H9 (cell line): ENCODE data around the gene EFCC1. TPM values are rescaled to one million over a fixed set of nuclear protein-coding genes. Genes with fewer than 3 reads are reported as not detected.

Experiments
- DNase-seq: peaks from one replicate; pipeline ENCODE4 v3.0.0-alpha.2; 2017
- H2AFZ ChIP-seq: one replicate; pipeline ENCODE4 v1.6.1; 2013; ENCODE audit warnings: mild to moderate bottlenecking, low read length, control low read depth, moderate library complexity
- H2AK5ac ChIP-seq: 2 replicates; pipeline ENCODE4 v1.6.1; 2013; ENCODE audit warnings: low read length, control low read depth, mixed read lengths; ENCODE audit not compliant: insufficient read length
- H2BK120ac ChIP-seq: one replicate; pipeline ENCODE4 v1.6.1; 2013; ENCODE audit warnings: low read depth, mild to moderate bottlenecking, low read length, control low read depth, inconsistent platforms; ENCODE audit not compliant: poor library complexity, severe bottlenecking
- H2BK12ac ChIP-seq: 2 replicates; pipeline ENCODE4 v1.6.1; 2013; ENCODE audit warnings: low read length, control low read depth, mixed read lengths, low read depth; ENCODE audit not compliant: insufficient read length
- H2BK15ac ChIP-seq: 2 replicates; pipeline ENCODE4 v1.6.1; 2013; ENCODE audit warnings: low read depth, low read length, control low read depth
- H2BK20ac ChIP-seq: one replicate; pipeline ENCODE4 v1.6.1; 2013; ENCODE audit warnings: low read depth, mild to moderate bottlenecking, low read length, control low read depth, inconsistent platforms; ENCODE audit not compliant: poor library complexity, severe bottlenecking
- H2BK5ac ChIP-seq: 2 replicates; pipeline ENCODE4 v1.6.1; 2013; ENCODE audit warnings: low read length, control low read depth, mixed read lengths; ENCODE audit not compliant: insufficient read length
- H3K14ac ChIP-seq: 2 replicates; pipeline ENCODE4 v1.6.1; 2013; ENCODE audit warnings: low read length, control low read depth; ENCODE audit not compliant: insufficient read depth
- H3K18ac ChIP-seq: 2 replicates; pipeline ENCODE4 v1.6.1; 2013; ENCODE audit warnings: low read depth, mild to moderate bottlenecking, mixed read lengths, low read length, control low read depth; ENCODE audit not compliant: insufficient read length
- H3K23ac ChIP-seq: 2 replicates; pipeline ENCODE4 v1.6.1; 2013; ENCODE audit warnings: low read length, control low read depth, mixed read lengths, low read depth; ENCODE audit not compliant: insufficient read length
- H3K23me2 ChIP-seq: 2 replicates; pipeline ENCODE4 v1.6.1; 2013; ENCODE audit warnings: low read depth, mild to moderate bottlenecking, mixed read lengths, low read length, control low read depth; ENCODE audit not compliant: insufficient read length, poor library complexity, severe bottlenecking
- H3K27ac ChIP-seq: 2 replicates; pipeline ENCODE4 v1.5.1; 2013; ENCODE audit warnings: low read length, control low read depth, mixed read lengths, low read depth; ENCODE audit not compliant: insufficient read length
- H3K27me3 ChIP-seq: 2 replicates; pipeline ENCODE4 v1.6.1; 2013; ENCODE audit warnings: low read length, control low read depth, inconsistent platforms; ENCODE audit not compliant: insufficient read depth
- H3K4ac ChIP-seq: 2 replicates; pipeline ENCODE4 v1.6.1; 2013; ENCODE audit warnings: low read depth, mild to moderate bottlenecking, control low read depth, inconsistent platforms, low read length, moderate library complexity
- H3K4me1 ChIP-seq: 2 replicates; pipeline ENCODE4 v1.6.1; 2013; ENCODE audit warnings: low read length, control low read depth, inconsistent platforms; ENCODE audit not compliant: insufficient read depth
- H3K4me2 ChIP-seq: 2 replicates; pipeline ENCODE4 v1.6.1; 2013; ENCODE audit warnings: low read length, control low read depth, mixed read lengths; ENCODE audit not compliant: insufficient read length, insufficient read depth
- H3K56ac ChIP-seq: 2 replicates; pipeline ENCODE4 v1.6.1; 2013; ENCODE audit warnings: low read depth, mild to moderate bottlenecking, mixed read lengths, low read length, control low read depth; ENCODE audit not compliant: insufficient read length
- H3K79me1 ChIP-seq: 2 replicates; pipeline ENCODE4 v1.6.1; 2013; ENCODE audit warnings: low read depth, mild to moderate bottlenecking, moderate library complexity, low read length, control low read depth, inconsistent platforms; ENCODE audit not compliant: insufficient read depth, poor library complexity, severe bottlenecking
- H3K79me2 ChIP-seq: 2 replicates; pipeline ENCODE4 v1.6.1; 2013; ENCODE audit warnings: low read length, control low read depth, inconsistent platforms; ENCODE audit not compliant: insufficient read depth
- H3K9ac ChIP-seq: 2 replicates; pipeline ENCODE4 v1.6.1; 2013; ENCODE audit warnings: low read length, control low read depth, mixed read lengths; ENCODE audit not compliant: insufficient read length; ENCODE audit errors: extremely low read depth
- H3K9me3 ChIP-seq: one replicate; pipeline ENCODE4 v1.6.1; 2013; ENCODE audit warnings: low read depth, low read length, inconsistent platforms; ENCODE audit not compliant: control insufficient read depth
- H3T11ph ChIP-seq: one replicate; pipeline ENCODE4 v1.6.1; 2013; ENCODE audit warnings: mild to moderate bottlenecking, low read length, control low read depth, inconsistent platforms
- H4K20me1 ChIP-seq: one replicate; pipeline ENCODE4 v1.6.1; 2013; ENCODE audit not compliant: control insufficient read depth, insufficient read length, insufficient read depth
- H4K5ac ChIP-seq: 2 replicates; pipeline ENCODE4 v1.6.1; 2013; ENCODE audit warnings: low read depth, mild to moderate bottlenecking, mixed read lengths, low read length, control low read depth; ENCODE audit not compliant: insufficient read length
- H4K8ac ChIP-seq: replicated peaks from 2 replicates; pipeline ENCODE4 v1.6.1; 2013; ENCODE audit warnings: low read length, control low read depth, mixed read lengths, low read depth; ENCODE audit not compliant: insufficient read length
- H4K91ac ChIP-seq: 2 replicates; pipeline ENCODE4 v1.6.1; 2013; ENCODE audit warnings: low read depth, mild to moderate bottlenecking, moderate library complexity, mixed read lengths, low read length, control low read depth; ENCODE audit not compliant: insufficient read length
- H3K27ac Mint-ChIP-seq, 3 experiments: 2 replicates in 2 of 3; 3 replicates in 1 of 3; pipeline ENCODE4 v1.8.0; 2020 to 2021; ENCODE audit warnings: mixed read lengths in 3 of 3, mild to moderate bottlenecking in 1 of 3, moderate library complexity in 1 of 3
- H3K27me3 Mint-ChIP-seq: 2 replicates; pipeline ENCODE4 v1.8.0; 2021; ENCODE audit warnings: low read depth, mild to moderate bottlenecking, moderate library complexity, mixed read lengths
- H3K36me3 Mint-ChIP-seq, 3 experiments: 2 replicates in 2 of 3; 3 replicates in 1 of 3; pipeline ENCODE4 v1.8.0; 2020 to 2021; ENCODE audit warnings: low read depth in 3 of 3, mixed read lengths in 3 of 3; ENCODE audit not compliant: insufficient read depth in 1 of 3
- H3K4me1 Mint-ChIP-seq, 2 experiments: 2 replicates each; pipeline ENCODE4 v1.8.0; 2020; ENCODE audit warnings: mixed read lengths in 2 of 2
- H3K4me3 Mint-ChIP-seq, 2 experiments: 2 replicates in 1 of 2; 3 replicates in 1 of 2; pipeline ENCODE4 v1.8.0; 2020 to 2021; ENCODE audit warnings: mild to moderate bottlenecking in 2 of 2, mixed read lengths in 2 of 2, moderate library complexity in 1 of 2
- H3K9me3 Mint-ChIP-seq, 2 experiments: 2 replicates in 1 of 2; 3 replicates in 1 of 2; pipeline ENCODE4 v1.8.0; 2020; ENCODE audit warnings: mild to moderate bottlenecking in 2 of 2, mixed read lengths in 2 of 2, moderate library complexity in 1 of 2
- WGBS: extraction: QIAGEN DNeasy Blood & Tissue Kit; methylation state at CpG from one replicate; pipeline ENCODE4 v1.1.7; 2013; ENCODE audit warnings: missing lambda C conversion rate, low lambda C conversion rate, mixed read lengths; ENCODE audit not compliant: insufficient read length; ENCODE audit errors: extremely low coverage; 5-methylcytosine and 5-hydroxymethylcytosine counted together
- total RNA-seq: library from RNA; stranded (reverse); gene quantifications from 2 replicates; pipeline ENCODE4 v1.2.1, GENCODE V29; 2021
- TF ChIP-seq, protein P1 (sequence below): fragments of 200-600 bp; sonication (generic); conservative IDR thresholded peaks from 3 replicates; pipeline ENCODE4 v1.8.0; 2021; ENCODE audit warnings: antibody characterized with exemption, mild to moderate bottlenecking

EFCC1 gene
- total RNA-seq, 1 experiment from 2014 or later: 0.09 TPM

GRCh38 chr3:129061023-129061887 is 60.2 kb downstream of the EFCC1 start:
- no peak overlapping the region for H2BK5ac ChIP-seq
- no peak overlapping the region for H2AK5ac ChIP-seq
- H3K36me3 Mint-ChIP-seq: no peaks in the 10 kb centered on the region
- DNase-seq: no peak
- no peak overlapping the region for H3K56ac ChIP-seq
- no peaks in the 10 kb centered on the region for H3K27me3 ChIP-seq
- no peak overlapping the region for H2BK15ac ChIP-seq
- no peak overlapping the region for H3K4me2 ChIP-seq
- no peak overlapping the region for H3K27ac ChIP-seq
- H2BK120ac ChIP-seq: no peak overlapping the region
- no peaks in the 10 kb centered on the region for H4K20me1 ChIP-seq
- no CpG with 5 or more reads among the region's 19 CpGs for WGBS
- H4K5ac ChIP-seq: no peak overlapping the region
- no peak overlapping the region for H3K4ac ChIP-seq
- no peak overlapping the region for H4K8ac ChIP-seq
- H4K91ac ChIP-seq: no peak overlapping the region
- H3K9ac ChIP-seq: no peak overlapping the region
- H2BK12ac ChIP-seq: no peak overlapping the region
- H3K27ac Mint-ChIP-seq: no peak overlapping the region
- H3K18ac ChIP-seq: no peak overlapping the region
- no peaks in the 10 kb centered on the region for H3K9me3 ChIP-seq
- no peak overlapping the region for H2BK20ac ChIP-seq
- no peak overlapping the region for H3K4me3 Mint-ChIP-seq
- H3K79me1 ChIP-seq: no peaks in the 10 kb centered on the region
- H3T11ph ChIP-seq: no peak overlapping the region
- no peaks in the 10 kb centered on the region for H3K9me3 Mint-ChIP-seq
- no peak overlapping the region; the same call in 1 of the 2 replicates for H3K14ac ChIP-seq
- H3K4me1 Mint-ChIP-seq: peaks cover 2 to 6% of the 10 kb centered on the region in 2 experiments; a peak in 3 of 4 replicates
- no peaks in the 10 kb centered on the region for H3K4me1 ChIP-seq
- no peaks in the 10 kb centered on the region for H3K79me2 ChIP-seq
- TF ChIP-seq, protein P1, sequence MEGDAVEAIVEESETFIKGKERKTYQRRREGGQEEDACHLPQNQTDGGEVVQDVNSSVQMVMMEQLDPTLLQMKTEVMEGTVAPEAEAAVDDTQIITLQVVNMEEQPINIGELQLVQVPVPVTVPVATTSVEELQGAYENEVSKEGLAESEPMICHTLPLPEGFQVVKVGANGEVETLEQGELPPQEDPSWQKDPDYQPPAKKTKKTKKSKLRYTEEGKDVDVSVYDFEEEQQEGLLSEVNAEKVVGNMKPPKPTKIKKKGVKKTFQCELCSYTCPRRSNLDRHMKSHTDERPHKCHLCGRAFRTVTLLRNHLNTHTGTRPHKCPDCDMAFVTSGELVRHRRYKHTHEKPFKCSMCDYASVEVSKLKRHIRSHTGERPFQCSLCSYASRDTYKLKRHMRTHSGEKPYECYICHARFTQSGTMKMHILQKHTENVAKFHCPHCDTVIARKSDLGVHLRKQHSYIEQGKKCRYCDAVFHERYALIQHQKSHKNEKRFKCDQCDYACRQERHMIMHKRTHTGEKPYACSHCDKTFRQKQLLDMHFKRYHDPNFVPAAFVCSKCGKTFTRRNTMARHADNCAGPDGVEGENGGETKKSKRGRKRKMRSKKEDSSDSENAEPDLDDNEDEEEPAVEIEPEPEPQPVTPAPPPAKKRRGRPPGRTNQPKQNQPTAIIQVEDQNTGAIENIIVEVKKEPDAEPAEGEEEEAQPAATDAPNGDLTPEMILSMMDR: no peak
- peaks cover 7% of the 10 kb centered on the region for H3K27me3 Mint-ChIP-seq
- no peak overlapping the region for H2AFZ ChIP-seq
- H3K23ac ChIP-seq: no peak overlapping the region
- no peaks in the 10 kb centered on the region for H3K23me2 ChIP-seq
